Measurements from ENCODE around the gene NINJ1. TPM values are rescaled to one million over a fixed set of nuclear protein-coding genes. Genes with fewer than 3 reads are reported as not detected.

Gene NINJ1
- total and polyA plus RNA-seq, 2 of the 4 experiments (the other 2 are of a cell fraction), result 21.9 to 38.8 TPM

- Histone ChIP-seq H4K5ac (ENCODE audit: low read depth, low read length) (no peak overlapping the region), H3K27me3 (ENCODE audit: control insufficient read depth, insufficient read depth, low read length) (no peaks in the 10 kb centered on the region), H3K4me2 (ENCODE audit: low read depth, low read length) (no peak overlapping the region), H2BK15ac (ENCODE audit: low read depth, low read length) (no peak overlapping the region), H2AK9ac (replicated peaks; ENCODE audit: low read depth, low read length, poor library complexity) (no peak overlapping the region), H2AFZ (replicated peaks; ENCODE audit: low read length, poor library complexity) (no peak overlapping the region), H3K9me3 (ENCODE audit: control insufficient read depth, insufficient read depth, low read length) (no peaks in the 10 kb centered on the region), H3K4ac (ENCODE audit: low read depth, low read length) (no peak overlapping the region), H2BK20ac (ENCODE audit: low read depth, low read length) (no peak overlapping the region), H3K23ac (ENCODE audit: low read depth, low read length) (no peak overlapping the region), H2BK120ac (ENCODE audit: low read depth, low read length) (no peak overlapping the region), H3K18ac (ENCODE audit: low read depth, low read length) (no peak overlapping the region), H3K79me1 (ENCODE audit: low read depth in 1 of 2, low read length in 2 of 2) (peaks cover 8 to 48% of the 10 kb centered on the region in 2 experiments), H4K20me1 (ENCODE audit: insufficient read depth, low read length) (peaks cover 24% of the 10 kb centered on the region), H2AK5ac (ENCODE audit: low read depth, low read length) (no peak overlapping the region), H3K4me1 (ENCODE audit: control insufficient read depth, insufficient read depth, low read length) (peaks cover 23% of the 10 kb centered on the region), H4K8ac (ENCODE audit: low read depth in 2 of 2, low read length in 2 of 2) (no peak overlapping the region), H3K9me1 (ENCODE audit: insufficient read depth, low read length) (peaks cover 18% of the 10 kb centered on the region), H3K9ac (ENCODE audit: low read depth, low read length) (no peak overlapping the region), H3K27ac (ENCODE audit: insufficient read depth, low read length) (no peak overlapping the region), H4K91ac (ENCODE audit: insufficient read depth, low read depth, low read length) (no peak overlapping the region), H3K56ac (ENCODE audit: extremely low read depth, insufficient read depth, low read length) (no peak overlapping the region), H2BK5ac (ENCODE audit: low read depth, low read length, poor library complexity, severe bottlenecking) (no peak overlapping the region), H3K14ac (replicated peaks; ENCODE audit: low read depth, low read length) (no peak overlapping the region), H3K4me3 (ENCODE audit: insufficient read depth, low read depth, low read length) (no peak overlapping the region), H3K36me3 (ENCODE audit: control insufficient read depth, insufficient read depth, low read length) (peaks cover 23% of the 10 kb centered on the region)
- DNase-seq (no peak), ATAC-seq (ENCODE audit: low read depth) (no peak)
- intact Hi-C loops (cut with micrococcal nuclease) (no loop called here), dilution Hi-C loops (cut with HindIII; ENCODE audit: low sequenced_read_pairs, unreplicated experiment) (no loop called here), in situ Hi-C loops (cut with MboI; ENCODE audit: low sequenced_read_pairs) (loop anchor here (25.0 kb wide), 1 partner anchor 438 kb away; no protein-coding TSS in a partner anchor)
- CTCF ChIA-PET, result no interaction called here
- POLR2A ChIA-PET (ENCODE audit: unreplicated experiment), result no interaction called here
- no TSS peak for BruUV-seq (replicated peaks)
- 96% methylated on average over 13 of the region's 16 CpGs; no CpG with 5 or more reads in 1 of the 2 experiments for WGBS, 2 experiments (ENCODE audit: extremely low coverage in 2 of 2, insufficient read length in 1 of 2)
- TF ChIP-seq POLR2A (IDR thresholded peaks at IDR 0.05; ENCODE audit: low read depth, low read length) (no peak), SMC3 (IDR thresholded peaks at IDR 0.05; ENCODE audit: low read depth, low read length) (no peak), RFX5 (IDR thresholded peaks at IDR 0.05; ENCODE audit: low read depth, low read length) (no peak), ELK1 (IDR thresholded peaks at IDR 0.05; ENCODE audit: borderline replicate concordance, low read depth, low read length) (no peak), BHLHE40 (IDR thresholded peaks at IDR 0.05; ENCODE audit: low read depth, low read length) (no peak), RAD21 (IDR thresholded peaks at IDR 0.05; ENCODE audit: low read length) (no peak), FOS (IDR thresholded peaks at IDR 0.05; ENCODE audit: low read depth, low read length) (no peak), USF2 (IDR thresholded peaks at IDR 0.05; ENCODE audit: low read depth, low read length) (no peak), NFE2L2 (IDR thresholded peaks at IDR 0.05; ENCODE audit: low read depth, low read length) (no peak), CEBPB (IDR thresholded peaks at IDR 0.05; ENCODE audit: low read depth, low read length) (no peak), MAFK (IDR thresholded peaks at IDR 0.05; ENCODE audit: low read depth, low read length) (no peak), CHD1 (IDR thresholded peaks at IDR 0.05; ENCODE audit: low read depth, low read length) (no peak), CTCF (conservative IDR thresholded peaks at IDR 0.05; ENCODE audit: low read depth, low read length) (no peak), RCOR1 (IDR thresholded peaks at IDR 0.05; ENCODE audit: insufficient replicate concordance, low read length) (no peak), MAZ (IDR thresholded peaks at IDR 0.05; ENCODE audit: borderline replicate concordance, low read depth, low read length) (no peak), MXI1 (IDR thresholded peaks at IDR 0.05; ENCODE audit: borderline replicate concordance, low read depth, low read length) (no peak)
These were observed 9.3 kb downstream of the NINJ1 start for GRCh38 chr9:93124793-93125192.
